CD4-positive, alpha-beta T cell treated with Interleukin-2 at 100 ng/mL for 4 hours (primary cell): ENCODE results near the gene UNC79.

Experiments
- DNase-seq: peaks from one replicate; pipeline ENCODE4 v3.0.0-alpha.2; 2020; ENCODE audit warnings: low spot score

The UNC79 gene

DNA sequence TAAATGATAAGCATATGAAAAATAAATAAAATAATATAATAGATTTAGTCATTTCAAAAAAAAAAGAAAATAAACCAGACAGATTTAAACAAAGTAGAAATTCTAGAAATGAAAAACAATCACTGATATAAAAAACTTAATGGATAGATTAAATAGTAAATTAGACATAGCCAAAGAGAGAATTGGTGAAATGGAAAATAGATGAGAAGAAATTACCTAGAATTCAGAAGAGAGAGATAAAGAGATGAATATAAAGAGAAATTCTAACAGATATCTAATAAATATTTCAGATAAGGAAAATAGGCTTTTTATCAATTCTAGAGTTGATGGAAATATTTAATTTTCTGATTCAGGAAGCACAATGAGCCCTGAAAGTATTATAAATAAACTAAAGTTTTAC is 234.4 kb downstream of the UNC79 start:
- no peak for DNase-seq

DNA sequence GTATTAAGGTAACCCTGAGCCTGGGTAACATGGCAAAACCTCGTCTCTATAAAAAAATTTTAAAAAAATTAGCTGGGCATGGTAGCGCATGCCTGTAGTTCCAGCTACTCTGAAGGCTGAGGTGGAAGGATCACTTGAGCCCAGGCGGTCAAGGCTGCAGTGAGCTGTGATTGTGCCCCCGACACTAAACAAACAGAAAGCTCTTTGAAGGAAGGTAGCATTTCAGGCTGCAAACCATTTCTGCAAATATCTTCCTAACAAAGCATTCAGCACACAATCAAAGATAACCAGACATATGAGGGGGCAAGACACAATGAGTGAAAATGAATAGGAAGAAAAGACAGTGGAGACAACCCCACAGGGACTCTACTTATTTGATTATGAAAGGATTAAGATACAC is 238.9 kb downstream of the UNC79 start:
- no peak for DNase-seq

DNA sequence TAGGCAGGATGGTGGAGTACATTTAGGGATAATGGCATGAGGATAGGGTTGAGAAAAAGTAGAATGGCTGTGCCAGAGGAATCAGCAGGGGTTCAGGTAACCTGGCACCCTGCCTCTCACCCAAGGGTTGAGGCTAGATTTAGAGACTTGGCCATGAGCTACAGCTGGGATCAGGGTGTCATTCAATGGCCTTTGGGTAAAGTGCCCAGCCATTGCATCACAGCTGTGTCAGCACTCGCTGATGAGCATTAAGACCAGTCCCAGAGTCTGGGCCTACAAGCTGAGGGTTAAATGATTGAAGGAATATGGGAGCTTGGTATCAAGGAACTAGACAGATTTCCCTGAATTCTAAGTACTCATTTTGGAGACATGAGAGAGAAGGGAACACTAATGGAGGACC is 243.6 kb downstream of the UNC79 start:
- no peak for DNase-seq

DNA sequence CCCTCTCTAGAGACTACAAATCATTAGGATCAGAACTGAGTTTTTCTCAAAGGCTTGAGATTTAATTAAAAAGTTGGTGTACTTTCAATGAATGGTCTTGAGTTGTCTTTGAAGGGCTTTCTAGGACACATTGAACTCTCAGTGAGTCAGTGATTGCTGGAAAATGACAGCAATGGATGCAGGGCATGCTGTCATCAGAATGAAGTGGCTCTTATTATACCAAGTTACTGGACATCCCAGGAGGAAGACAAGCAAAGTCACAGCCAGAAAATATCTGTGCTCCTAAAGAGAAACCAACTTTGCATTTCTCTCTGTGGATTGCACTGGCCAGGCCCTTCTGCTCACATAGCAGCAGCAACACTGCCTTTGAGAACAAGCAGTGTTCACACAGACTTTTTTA is 244.9 kb downstream of the UNC79 start:
- DNase-seq: no peak

DNA sequence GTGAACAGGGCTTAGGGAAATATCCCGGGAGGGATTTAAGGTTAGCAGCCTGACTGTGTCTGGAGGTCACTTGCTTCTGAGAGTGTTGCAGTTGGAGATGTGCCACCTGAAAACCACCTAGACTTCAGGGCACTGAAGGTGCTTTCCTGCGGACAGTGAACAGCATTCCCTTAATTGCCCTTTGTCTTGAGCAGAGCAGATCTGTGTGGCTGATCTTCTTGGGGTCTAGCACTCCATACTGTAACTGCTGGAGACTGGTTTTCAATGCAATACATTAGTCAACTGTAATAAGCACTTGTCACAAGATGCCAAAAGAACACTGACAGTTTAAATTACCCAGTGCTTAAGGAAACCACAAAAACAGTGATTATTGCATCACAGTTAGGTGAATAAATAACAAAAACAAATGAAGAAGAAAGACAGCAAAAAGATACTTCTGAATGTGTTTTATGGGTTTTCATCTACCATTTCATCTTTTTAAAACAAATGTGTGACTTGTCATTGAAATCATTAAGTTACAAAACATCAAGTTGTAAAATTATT is 245.7 kb downstream of the UNC79 start:
- DNase-seq: no peak

DNA sequence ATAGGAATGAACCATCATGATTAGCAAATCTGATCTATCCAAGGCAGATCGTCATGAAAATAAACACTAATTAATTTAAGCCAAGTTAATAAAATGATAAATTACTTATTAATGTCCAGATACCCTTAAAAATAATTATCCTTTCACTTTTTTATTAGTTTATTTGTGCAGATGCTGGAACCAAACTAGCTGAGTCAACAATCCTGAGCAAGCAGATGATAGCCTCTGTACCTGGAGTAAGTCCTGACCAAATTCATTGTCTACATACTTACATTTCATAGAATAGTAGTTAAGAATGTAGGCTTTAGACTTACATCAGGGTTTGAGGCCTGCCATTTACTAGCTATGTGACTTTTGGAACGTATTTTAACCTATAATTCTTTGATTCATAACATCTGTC is 251.7 kb downstream of the UNC79 start:
- no peak for DNase-seq

DNA sequence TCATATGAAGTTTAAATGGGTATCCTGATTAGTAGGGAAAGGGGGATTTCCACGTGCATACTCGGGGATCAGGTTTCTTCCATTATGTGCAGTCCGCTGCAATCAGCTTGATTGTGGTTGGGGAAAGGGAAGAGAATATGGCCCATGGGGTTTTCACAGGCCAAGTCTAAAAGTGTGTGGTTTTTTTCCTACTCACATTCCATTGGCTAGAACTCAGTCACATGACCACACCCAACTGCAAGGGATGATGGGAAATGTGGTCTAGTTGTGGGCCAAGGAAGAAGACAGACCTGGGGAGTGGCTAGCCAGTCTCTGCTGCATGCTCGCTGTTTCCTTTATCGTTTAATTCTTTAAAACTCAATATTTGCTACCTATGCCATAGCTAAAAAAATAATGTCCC is 252.5 kb downstream of the UNC79 start:
- DNase-seq: no peak

DNA sequence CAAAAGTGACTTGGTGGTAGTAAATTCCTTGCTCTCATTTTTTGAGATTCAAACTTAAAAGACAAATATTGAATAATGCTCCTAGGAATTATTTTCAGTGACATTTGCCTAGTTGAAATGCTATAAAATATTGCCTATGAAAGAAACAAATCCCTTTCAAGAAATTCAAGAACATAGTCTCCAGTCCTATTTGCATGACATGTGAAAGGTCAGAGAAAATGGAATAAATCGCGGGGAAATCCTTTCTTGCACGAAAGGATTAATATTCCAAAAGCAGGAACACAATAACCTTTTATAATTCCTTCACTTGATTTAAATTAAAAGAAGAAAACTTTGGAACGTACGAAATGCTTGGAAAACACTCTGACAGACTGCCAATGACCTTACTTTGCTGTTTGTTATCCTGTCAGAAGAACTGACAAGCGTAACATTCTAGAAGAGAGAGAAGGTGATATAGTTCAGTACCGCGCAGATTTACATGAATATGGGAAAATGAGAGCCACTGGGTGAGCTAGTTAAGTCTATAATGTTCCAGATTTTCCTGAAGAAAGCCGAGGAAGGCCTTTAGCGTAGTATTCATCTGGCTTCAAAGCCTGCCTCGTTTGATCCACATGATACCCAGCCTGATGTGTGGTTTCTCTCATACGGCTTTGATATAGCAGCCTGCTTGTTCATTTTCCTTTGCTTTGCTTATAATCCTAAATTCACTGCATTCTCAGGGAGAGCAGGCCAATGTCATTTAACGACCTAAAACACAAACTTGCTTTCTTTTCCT is 254.6 kb downstream of the UNC79 start:
- no peak for DNase-seq

DNA sequence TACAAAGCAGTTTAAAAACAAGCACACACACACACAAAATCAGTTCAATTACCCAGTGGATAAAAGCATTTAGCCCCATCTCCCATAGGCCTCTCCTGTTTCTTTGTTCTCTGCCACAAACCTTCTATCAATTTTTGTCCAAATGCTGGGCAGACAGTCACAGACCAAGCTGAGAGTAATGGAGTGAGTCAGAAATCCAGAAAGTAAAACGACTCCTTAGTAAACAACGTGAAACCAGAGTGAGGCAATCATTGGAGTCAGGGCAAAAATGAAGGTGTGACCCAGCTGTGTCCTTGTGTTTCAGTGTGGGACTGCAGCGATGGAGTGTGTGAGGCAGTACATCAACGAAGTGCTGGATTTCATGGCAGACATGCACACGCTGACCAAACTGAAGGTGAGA is 255.5 kb downstream of the UNC79 start:
- no peak for DNase-seq

DNA sequence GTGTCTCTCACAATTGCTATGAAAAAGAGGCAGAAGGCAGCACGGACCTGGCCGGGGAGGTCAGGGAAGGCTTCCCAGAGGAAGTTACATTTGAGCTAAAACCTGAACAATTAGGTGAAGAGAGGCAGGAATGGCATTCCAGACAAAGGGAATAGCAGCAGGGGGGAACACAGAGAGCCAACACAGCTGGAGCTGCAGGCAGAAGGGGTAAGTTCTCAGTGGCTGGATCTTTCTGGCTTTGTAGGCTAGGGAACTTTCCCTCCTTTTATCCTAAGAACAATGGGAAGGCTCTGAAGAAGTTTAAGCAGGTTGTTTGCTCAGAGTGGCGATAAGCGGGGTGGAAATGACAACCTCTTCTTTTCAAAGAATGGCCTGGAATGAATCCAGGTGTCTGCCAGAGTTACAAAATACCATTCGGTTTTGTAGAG is 257.5 kb downstream of the UNC79 start:
- DNase-seq: no peak

DNA sequence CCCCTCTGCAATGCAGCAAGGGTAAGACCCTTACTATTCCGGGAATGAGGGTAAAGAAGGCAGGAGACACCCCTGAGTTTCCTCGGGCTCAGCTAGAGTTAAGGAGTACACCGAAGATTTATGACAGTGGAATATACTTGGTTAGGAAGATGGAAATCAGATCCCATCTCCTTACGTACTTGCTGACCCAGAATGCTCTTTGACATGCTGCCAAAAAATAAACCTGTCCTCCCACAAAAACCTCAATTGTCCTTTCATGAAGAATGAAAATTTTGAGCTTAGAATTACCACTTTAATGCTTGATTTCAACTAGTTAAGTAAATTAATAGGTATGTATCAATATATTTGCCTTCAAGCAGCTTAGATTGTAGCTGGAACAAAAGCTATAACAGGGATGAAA is 258.1 kb downstream of the UNC79 start:
- no peak for DNase-seq

DNA sequence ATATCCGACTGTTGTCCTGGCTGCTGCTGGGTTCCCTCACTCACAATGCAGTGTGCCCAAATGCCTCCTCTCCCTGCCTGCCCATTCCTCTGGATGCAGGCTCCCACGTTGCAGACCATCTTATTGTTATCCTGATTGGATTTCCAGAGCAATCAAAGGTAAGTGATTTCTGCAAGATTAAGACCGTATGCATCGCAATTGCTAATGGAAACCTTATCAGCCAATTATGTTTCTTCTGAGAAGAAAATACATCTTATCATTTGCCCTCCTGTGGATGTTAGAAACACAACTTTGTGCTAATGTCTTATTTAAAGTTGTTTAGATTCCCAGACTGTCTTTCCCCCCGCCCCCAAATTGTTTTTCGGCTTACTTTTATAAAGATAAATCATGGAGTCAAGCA is 259.4 kb downstream of the UNC79 start:
- no peak for DNase-seq

DNA sequence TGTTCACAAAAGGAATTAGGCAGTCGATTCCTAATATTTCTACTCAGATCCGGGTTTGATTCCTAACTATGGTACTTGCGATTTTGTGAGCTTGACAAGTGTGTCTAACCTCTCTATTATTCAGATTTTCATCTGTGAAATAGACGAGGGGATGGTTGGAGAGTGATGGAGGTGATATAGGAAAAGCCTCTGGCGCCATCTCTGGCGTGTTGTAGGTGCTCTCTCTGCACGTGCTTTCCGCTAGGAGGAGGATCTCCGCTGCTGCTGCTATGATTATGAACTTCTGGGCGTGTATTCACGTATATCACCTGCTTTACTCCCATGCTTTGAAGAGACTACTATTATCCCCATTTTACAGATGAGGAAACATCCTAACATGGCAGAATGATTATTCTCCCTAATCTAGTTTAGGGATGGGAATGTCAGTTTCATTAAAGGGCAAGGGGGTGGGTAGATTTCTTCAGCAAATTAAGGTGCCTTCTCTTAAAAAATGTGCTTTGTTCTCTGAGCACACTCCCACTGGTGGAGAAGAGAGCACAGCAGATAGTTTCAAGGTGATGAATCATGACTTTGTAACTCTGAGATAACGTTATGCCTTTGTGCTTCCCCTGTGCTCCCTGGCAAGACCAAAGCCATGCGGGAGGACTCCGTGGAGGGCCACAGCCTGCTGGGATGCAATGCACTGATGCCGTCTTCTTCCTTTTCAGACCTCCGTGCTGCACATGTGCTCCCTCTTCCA is 260.5 kb downstream of the UNC79 start:
- DNase-seq: no peak

DNA sequence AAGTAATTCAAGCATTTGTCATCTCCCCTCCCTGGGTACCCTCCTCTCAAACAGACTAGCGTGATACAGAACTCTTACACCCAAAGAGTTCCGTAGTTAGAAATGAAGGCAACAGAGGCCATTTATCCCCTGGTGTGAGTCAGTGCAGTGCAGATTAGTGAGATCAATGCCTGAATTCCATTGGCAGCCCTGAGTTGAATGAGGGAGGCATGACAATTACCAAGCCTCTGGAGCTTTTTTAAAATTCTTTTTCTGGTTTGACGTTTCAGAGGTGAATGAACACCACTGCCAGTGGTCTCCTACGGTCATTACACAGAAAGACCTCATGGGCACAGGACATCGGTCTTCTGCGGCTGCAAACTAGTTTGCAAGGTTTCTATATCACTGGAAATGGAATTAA is 263.2 kb downstream of the UNC79 start:
- DNase-seq: no peak

DNA sequence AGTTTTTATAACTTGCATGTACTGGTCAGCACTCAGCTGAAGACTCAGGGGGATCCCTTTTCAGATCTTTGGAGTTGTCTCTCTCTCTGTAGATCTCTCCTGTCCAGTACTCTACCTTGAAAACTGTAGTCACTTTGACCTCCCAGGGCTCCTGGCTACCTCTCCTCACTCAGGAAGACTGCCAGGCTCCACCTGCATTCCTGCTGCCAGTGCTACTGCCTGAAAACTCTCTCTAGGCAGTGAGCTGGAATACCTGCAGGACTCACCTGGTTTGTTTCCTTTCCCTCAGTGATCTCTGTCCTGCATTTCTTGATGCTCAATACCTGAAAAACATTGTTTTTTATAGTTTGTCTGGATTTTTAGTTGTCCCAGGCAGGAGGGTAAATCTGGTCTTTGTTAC is 270.2 kb downstream of the UNC79 start:
- no peak for DNase-seq

DNA sequence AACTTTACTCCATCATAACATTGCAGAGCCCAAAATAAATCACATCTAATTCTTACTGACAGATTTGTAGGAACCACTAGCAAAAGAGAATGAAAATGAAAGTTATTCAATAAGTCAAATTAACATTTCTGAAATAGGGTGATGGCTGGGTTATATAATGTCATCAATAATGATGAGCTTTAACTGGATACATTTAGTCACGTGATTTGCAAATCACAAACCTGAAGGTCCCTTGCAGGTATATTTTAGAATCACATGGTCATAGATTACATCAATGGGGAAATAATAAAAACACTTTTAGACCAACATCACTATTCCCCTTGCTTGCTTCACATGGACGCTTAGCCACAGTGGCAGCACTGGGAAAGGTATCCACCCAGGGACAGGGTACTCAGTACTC is 270.8 kb downstream of the UNC79 start:
- DNase-seq: no peak

DNA sequence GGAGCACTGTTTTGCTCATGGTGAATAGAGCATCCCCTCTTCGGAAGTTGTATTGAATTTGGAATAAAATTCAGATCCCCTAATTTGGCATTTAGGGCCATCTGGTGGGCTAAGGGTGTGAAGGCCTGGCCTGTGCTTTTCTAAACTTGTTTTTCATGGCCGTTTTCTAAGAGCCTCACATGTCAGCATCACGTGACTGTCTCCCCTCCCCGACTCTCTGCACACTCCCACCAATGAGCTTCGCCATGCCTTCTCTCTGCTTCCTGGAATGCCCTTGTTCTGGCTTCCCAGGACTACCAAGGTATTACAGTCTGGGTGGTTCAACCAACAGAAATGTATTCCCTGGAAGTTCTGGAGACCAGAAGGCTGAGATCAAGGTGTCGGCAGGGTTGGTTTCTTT is 272.2 kb downstream of the UNC79 start:
- DNase-seq: no peak

DNA sequence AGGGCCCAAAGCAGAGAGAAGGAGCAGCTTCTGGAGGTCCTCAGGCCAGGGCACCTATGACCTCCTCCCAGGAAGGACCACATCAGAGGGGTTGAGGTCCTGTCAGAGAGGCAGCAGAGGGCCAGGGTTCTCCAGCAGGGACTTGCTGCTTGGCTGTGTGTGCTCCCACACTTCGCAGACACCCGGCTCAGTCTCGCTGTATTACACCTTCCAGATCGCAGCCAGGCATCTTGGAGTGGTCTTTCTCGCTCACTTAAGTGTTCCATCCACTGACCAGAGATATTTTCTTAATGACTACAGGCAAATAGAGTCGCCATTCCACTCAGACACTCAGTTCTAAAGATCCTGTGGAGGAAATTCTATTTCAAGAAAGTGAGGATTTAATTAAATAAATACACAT is 273.2 kb downstream of the UNC79 start:
- DNase-seq: no peak

DNA sequence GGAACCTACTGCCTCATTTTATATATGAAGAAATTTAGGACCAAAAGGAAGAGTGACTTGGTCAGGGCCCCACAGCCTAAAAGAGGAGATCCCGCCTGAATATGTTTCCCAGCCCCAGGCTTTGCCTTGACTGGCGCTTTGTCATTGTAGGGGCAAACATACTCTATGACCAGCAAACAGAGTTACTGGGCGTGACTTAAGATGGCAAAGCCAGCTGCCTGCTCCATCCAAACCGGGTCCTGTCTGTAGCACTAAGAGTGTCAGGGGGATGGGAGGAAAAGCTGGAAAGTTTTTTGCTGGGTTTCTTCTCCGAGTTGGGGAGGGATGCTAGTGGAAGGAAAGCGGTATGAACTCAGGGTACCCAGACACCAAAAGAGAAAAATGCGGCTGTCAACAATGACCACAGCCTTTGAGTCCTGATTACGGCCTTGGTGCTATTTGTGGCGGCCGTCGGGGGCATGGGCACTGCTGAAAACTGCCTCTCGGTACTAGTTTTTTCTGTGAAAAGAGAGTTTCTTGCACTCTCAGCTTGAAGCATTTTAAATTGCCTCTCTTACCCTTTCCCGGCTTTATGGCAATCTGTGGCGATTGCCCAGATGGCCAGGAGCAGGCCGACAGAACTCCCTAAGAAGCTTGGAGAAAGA is 274.9 kb downstream of the UNC79 start:
- no peak for DNase-seq

DNA sequence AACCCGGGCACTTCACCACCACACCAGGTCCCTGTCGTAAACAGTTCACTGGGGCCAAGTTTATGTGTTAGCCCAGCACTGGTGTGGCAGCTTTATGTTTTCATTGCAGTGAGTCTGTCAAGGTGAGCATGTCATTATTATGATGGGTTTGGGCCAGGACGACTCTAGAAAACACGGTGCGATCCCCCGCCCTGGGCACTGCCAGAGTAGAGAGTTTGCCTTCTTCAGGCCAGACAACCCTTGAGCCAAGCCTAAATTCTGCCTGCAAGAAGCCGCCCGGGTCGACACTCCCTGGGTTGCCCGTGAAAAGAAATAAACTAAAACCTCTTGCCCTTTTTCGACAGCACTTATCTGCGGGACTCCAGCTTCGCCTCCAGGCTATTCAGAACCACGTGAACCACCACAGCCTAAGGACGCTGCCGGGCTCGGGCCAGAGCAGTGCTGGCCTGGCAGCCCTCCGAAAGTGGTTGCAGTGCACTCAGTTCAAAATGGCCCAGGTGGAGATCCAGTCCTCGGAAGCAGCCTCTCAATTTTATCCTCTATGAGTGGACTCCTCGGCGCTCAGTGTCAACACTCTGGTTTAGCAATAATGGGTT is 275.7 kb downstream of the UNC79 start:
- no peak for DNase-seq

DNA sequence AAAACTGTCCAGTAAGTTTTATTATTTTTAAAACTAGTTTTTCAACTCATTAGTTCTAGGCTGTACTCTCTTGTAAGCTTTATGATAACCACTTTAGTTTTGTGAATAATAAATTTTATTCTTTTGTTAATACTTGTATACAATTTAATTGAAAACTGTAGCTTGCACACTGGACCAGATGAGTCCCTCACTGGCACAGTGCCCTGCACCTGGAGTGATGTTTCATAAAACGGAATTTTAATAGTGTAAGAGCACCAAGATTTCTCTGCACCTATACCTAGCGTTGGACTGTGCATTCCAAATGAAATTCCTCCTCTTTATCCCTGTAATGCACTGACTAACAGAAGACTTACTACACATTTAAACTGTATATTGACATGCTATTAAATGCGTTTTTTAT is 276.7 kb downstream of the UNC79 start:
- DNase-seq: no peak

DNA sequence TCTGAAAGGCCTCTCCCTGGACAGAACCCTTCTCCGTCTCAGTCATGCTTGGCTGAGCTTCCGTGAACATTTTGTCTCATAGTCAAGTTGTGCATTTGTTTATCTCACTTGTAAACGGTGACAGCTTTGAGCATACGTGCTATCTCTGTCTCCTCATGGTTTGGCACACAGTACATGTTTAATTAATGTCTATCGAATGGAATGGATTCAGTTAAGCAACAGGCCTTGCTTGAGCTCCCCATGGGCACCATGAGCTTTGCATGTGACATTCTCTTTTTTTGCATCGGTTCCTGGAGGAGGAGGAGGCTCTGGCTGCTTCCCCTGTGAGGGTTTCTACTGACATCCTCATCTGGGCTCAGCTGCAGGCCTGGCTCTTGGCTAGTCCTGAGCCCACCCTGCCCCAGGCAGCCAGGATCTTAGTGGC is 277.6 kb downstream of the UNC79 start:
- DNase-seq: no peak

DNA sequence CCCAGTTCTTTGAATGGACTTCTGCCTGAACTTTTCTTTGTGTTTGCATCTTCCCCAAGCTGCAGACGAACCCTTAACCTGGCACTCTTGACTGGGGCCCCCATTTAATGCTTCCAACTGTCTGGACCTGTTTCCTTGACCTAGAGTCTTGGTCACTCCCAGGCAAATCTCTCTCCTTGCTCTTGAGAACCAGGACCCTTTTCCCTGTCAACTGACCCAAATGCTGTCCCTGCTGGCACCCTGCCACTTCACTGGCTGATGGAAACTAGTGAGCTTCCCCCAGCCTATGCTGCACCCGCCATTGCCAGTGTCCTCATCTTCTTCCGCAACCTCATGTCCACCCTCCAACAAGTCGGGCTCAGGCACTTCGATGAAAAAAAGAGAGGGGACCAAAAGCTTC is 278.1 kb downstream of the UNC79 start:
- no peak for DNase-seq
